ENCODE results near the gene DPEP3.
"Not testable (repeated sequence)": the region's sequence is repeated elsewhere in the genome, so short reads cannot be mapped to it uniquely, and the experiment has no call there.

Gene DPEP3

DNA sequence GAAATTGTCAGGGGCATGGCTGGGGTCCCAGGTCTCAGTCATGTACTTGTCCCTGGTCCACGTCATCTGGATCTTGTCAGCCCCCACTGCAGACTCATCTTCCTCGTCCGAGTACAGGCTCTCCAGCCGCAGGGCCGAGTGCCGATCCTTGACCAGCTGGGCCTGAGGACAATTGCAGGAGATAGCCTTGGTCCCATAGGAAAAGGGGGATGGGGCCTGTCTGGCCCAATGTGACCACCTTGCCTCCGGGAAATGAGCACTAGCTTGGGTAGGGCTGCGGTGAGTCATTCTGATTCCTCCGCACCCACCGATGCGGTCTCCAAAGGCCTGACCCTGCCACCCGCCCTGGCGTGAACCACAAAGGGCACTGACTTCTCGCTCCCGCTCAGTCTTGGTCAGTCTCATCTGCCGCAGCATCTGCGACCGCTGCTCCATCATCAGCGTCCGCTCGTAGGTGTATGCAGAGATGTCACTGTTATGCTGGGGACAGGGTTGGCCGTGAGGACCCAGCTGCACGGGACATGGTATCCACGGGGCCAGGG, 34.8 kb downstream of the DPEP3 start:
- in situ Hi-C loops (cut with MboI; ENCODE audit: low sequenced_read_pairs) = no loop called here

DNA sequence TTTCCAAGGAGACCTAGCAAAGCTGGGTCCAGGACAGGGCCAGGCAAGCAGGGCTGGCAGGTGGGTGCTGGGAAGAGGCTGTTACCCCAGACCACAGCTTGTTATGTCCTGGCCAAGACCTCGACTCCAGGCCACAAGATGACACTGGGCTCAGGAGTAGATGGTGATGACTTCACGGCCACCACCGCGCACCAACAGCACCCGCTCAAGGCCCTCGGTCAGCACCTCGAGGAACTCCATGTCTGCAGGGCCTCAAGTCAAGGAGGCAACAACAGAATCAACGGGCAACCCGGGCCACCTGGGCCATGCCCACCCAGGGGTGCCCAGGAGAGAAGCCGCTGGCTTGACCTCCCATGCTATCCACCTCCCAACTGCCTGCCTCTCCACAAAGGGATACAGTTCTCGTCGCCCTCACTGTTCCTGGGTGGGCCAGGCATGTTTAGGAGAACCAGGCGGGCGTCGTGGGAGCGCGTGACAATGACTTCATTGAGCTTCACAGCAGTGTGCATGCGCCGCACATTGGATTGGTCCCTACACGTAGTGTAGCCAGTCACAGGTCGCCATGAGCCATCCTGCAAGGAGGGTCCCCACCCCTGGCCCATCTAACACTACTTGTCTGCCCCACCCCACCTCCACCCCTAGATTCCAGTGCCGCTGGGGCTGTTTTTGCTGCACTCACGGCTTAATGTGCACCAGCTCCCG, 35.5 kb downstream of the DPEP3 start:
- in situ Hi-C loops (cut with MboI; ENCODE audit: low sequenced_read_pairs) = no loop called here

DNA sequence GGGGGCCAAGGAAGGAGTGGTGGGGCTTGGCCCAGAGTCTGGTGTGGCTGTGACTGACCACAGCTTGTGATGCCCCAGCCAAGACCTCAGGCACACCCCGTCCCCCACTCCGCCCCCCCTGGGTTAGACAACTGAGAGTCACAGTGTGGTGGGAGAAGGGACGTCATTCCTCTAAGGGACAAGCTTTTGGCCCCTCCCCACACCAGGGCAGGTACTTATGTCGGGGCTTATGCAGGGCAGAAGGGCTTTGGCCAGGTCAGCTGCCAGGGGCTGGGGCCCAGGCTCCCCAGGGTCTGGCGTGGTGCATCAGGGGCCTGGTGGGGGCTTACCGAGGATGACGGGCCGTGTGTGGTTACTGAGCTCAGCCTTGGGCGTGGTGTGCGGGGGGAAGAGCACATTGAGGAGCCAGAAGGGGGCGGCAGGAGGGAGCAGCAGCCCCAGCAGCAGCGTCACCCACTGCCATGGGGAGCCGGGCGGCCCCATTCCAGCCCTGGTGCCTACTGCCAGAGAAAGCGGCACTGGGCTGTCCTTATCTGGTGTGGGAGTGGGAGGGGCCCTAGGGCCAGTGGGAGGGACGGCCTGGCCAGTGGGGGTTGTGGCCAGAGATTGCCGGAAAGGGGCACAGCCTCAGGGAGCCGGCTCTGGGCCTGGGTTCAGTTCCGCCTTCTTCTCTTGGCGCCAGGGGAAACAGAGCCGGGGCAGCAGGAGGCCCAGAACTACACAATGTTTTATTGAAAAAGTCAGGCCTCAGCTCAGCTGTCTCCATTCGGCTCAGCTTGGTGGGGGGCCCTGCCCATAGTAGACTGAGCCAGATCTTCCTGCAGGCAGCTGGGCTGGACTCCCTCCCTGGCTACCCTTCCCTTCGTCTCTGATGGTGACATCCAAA, 36.4 kb downstream of the DPEP3 start, which contains the start of gene LCAT:
Gene LCAT, minus strand, starts transcription at position 502 of the 886 bp plus-strand sequence. Its CDS starts 19 bp downstream, at position 483.
- in situ Hi-C loops (cut with MboI; ENCODE audit: low sequenced_read_pairs) = no loop called here

DNA sequence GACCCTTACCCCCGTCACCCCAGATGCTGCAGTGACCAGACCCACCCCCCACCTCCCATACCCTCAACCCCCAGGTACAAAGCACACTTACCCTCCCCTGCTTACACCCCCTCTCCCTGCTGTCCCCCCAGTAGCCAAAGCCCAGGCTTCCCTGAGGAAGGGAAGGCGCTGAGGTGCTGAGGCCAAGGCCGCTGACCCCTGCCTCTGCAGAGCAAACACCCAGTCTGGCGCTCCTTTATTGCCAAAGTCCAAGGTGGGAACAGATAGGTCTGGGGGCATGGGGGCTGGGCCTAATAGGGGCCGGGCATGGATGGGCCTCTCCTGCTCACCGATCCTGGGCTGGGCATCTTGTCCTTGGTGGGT, 37.1 kb downstream of the DPEP3 start:
- in situ Hi-C loops (cut with MboI; ENCODE audit: low sequenced_read_pairs) = no loop called here

DNA sequence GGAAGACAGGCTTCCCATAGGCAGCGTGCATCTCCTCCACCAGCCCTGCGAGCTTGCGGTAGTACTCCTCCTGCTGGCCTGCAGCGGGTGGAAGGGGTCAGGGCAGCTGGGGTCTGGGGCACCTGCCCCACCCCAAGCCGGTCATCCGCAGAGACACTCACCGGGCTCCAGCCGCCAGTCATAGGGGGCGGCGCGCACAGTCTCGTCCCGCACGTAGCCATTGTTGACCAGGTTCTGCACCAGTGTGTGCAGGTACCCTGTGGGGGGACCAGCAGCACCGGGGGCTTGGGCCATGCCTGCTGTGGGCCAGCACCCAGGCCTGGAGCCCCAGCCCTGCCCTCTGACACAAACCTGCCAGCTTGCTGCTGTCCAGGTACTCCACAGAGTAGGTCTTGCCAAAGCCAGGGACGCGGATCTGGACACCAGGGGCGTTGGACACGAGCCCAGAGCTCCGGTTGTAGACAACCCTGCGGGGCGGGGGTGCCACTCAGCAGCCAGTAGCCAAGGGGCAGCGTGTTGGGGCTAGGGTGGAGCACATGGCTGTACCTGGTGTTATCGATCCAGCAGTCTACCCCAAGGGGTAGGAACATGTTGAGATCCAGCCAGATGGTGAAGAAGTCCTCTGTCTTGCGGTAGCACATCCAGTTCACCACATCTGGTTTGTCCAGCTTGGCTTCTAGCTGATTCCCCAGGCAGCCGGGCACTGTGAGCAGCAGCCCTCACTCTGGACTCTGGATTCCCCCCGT, 37.6 kb downstream of the DPEP3 start:
- in situ Hi-C loops (cut with MboI; ENCODE audit: low sequenced_read_pairs) = no loop called here

DNA sequence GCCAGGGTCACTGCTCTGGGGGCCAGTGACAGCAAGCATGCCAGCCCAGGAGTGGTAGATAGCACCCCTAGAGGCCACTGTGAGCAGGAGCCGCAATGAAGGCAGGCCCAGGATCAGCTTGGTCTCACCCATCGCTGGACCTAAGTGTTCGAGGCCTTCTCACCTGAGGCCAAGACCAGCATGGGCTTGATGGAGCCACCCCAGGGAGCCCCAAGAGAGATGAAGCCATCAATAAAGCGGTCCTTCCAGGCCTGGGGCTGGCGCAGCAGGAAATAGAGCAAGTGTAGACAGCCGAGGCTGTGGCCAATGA, 38.1 kb downstream of the DPEP3 start:
- in situ Hi-C loops (cut with MboI; ENCODE audit: low sequenced_read_pairs) = no loop called here

DNA sequence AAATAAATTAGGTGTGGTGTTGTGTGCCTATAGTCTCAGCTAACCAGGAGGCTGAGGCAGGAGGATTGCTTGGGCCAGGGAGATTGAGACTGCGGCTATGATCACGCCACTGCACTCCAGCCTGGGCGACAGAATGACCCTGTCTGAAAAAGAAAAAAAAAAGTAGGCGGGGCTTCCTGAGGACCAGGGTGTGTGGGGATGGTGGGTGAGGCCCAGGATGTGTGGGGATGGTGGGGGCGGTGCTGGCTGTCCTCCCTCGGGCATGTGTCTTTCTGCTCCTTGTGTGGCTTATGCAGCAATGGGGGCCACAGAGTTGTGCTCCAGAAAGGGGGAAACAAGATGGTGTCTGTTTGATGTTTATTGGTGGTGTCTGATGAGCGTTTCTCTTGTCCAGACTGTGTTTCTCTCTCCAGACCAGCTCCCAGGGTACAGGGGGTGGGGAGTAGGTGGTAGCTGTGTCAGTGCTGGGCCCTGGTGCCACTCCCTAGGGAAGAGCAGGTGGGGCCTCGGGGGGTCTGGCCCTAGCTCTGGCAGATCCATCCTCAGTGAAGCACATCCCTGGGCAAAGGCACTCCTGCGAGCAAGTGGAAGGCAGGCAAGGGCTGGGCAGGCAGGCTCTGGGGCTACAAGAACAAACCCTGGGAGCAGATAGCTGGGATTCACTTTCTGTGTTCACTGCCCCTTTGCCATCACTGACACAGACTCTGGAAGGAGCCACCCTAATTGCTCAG, 38.7 kb downstream of the DPEP3 start:
- in situ Hi-C loops (cut with MboI; ENCODE audit: low sequenced_read_pairs) = no loop called here

DNA sequence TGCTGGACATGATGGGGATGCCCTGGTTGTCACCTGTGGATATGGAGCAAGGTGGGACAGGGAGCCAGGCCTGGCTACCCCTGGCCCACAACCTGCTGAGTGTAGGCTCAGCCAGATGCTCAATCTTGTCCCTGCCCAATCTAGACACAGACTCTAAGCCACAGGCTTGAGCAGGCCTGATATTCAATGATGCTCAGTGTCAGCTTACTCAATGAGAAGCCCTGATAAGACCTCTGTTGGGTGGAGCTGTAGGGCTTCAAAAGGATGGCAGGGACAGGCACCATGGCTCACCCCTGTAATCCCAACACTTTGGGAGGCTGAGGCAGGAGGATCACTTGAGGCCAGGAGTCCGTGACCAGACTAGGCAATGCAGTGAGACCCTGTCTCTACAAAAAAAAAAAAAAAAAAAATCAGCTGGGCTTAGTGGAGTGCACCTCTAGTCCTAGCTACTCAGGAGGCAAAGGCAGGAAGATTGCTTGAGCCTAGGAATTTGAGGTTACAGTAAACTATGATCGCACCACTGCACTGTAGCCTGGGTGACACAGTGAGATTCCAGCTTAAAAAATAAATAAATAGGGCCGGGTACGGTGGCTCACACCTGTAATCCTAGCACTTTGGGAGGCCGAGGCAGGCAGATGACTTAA, 39.7 kb downstream of the DPEP3 start:
- in situ Hi-C loops (cut with MboI; ENCODE audit: low sequenced_read_pairs) = no loop called here

DNA sequence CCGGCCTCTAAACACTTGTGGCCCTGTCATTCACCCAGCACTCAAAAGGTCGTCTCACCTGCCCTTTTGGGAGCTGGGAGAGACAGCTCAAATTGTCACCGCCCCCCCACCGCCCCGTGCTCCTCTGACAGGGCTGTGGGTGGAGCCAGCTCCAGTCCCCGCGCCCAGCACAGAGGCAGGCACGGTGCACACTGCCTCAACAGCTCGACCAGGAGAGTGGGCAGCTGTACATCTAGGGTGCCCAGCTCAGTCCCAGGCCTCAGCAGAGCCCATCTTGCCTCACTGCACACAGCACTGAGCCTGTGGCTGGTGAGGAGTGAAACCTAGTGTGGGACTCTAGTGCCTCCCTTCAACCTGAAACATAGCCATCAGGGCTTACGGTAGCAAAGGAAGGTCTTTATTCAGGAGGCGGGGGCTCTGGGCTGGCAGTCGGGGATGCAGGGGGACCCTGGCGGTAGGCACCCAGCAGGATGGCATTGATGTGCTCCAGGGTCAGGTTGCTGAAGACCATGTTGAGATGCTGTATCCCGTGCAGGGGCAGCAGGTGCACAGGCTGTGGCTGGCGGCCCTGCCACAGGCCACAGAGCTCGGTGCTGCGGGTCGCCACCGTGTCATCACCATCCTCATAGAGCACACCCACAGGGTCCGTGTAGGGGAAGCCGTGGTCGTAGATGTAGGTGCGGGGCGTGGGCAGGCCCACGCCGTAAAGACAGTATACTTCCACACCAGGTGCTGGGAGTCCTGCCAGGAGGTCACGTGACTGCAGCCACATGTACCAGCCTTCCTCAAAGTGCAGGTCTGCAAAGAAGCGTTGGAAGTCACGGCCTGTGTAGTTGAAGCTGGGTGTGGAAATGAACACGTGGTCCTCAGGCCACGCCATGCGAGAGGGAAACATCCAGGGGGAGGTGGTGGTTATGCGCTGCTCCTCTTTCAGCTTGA, 40.5 kb downstream of the DPEP3 start:
- in situ Hi-C loops (cut with MboI; ENCODE audit: low sequenced_read_pairs) = no loop called here

DNA sequence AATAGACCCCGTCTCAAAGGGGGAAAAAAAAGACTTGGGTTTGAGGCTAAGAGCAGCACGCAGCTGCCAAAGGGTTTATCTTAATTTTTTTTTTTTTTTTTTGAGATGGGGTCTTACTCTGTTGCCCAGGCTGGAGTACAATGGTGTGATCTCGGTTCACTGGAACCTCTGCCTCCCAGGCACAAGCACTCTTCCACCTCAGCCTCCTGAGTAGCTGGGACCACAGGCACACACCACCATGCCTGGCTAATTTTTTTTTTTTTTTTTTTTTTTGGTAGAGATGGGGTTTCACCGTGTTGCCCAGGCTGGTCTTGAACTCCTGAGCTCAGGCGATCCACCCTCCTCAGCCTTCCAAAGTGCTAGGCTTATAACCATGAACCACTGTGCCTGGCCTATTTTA, 42.6 kb downstream of the DPEP3 start:
- in situ Hi-C loops (cut with MboI; ENCODE audit: low sequenced_read_pairs) = not testable (repeated sequence)

DNA sequence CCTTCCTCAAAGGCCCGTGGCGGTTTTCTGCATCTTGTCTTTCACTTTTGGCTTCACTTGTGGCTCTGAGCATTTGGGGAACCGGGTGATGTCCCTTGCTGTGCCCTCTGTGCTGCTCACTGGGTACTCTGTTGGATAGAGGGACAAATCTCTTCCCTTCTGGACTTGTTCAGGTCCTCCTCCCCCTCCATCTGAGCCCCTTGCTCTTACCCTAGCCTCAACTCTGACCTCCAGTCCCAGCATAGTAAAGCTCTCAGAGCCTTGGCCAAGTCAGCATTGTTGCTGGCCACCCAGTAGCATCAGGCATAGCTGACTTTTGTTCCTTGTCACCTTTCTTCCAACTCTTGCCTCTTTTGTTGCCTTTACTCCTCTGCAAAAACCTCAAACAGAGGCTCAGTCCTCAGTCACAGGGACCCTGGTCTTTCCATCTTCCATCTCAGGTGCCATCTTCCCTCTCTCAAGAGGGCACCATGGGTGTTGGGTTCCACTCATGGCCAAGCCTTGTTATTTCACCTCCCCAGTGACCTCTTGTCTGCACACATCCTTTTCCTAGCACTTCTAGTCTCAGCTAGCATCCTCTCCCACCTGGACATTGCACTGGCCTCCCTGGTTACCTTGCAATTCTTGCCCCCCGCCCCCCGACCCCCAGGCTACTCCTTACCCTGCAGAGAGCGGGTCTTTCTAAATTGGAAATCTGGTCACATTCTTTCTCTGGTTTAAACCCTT, 43.3 kb downstream of the DPEP3 start:
- in situ Hi-C loops (cut with MboI; ENCODE audit: low sequenced_read_pairs) = no loop called here

DNA sequence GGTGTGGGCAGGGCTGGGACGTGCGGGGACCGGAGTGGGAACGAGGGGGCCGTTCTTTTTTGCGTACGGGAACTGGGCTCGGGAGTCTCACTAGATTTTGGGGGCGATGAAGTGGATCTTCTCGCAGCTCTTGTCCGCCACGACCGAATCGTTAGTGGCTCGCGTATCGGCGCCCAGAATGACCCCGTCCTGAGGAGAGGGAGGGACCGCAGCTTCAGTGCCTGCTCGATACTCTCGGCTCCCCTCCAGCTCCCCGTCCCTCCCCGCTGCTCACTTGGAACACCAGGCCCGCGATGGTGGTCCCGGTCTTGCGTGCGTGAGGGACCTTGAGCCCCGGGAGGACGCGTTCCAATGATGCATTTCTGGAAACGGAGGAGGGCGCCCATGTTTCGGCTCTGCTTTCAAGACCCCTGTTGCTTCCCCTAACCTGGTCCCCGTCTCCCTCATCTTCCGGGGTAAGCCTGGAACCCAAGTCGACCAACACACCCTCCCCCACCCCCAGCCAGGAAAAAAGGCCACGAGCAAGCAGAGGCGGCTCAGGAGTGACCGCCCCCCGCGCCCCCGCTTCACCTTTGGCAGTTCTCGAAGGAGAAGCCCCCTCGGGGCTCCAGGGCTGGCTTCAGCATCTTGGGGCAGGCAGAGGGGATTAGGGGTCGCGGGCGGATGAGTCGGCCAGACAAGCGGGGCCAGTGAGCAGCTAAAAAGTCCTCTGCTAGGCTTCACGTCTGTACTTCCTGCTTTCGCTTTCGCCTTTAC, 44.0 kb downstream of the DPEP3 start, which contains the start of gene PSMB10:
Gene PSMB10, minus strand, starts transcription at position 727 of the 756 bp plus-strand sequence. Its CDS starts 101 bp downstream, at position 626.
- in situ Hi-C loops (cut with MboI; ENCODE audit: low sequenced_read_pairs) = no loop called here

DNA sequence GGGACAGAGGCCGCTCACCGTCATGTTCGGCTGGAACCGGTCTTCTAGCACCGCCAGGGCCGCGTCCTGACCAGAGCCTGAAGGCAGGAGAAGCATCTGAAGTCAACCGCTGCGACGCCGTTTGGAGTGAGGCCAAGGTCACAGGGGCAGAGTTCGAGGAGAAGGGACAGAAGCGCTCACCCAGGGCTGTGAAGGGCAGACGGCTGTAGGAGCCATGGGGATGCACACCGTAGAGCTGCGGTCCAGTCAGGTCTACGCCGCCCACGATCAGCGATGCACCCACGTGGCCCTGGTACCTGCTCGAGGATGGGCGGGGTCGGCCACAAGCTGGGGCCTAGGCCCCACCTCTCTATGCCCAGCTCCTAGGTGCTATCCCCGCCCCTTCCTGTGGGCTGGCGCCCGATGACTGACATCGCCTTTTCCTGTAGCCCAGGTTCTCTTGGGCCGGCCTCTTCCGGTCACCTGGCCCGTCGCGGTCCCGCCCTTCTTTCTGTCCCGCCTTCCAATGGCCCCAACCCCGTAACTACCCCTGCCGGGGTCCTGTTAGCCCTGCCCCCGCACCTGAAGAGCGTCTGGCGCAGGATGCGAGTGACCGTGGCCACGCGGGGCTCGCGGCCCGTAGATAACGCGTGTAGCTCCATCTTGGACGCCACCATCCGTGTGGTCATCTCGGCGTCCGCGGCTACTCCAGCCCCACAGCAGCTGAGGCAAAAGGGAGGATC, 44.7 kb downstream of the DPEP3 start:
- in situ Hi-C loops (cut with MboI; ENCODE audit: low sequenced_read_pairs) = no loop called here

DNA sequence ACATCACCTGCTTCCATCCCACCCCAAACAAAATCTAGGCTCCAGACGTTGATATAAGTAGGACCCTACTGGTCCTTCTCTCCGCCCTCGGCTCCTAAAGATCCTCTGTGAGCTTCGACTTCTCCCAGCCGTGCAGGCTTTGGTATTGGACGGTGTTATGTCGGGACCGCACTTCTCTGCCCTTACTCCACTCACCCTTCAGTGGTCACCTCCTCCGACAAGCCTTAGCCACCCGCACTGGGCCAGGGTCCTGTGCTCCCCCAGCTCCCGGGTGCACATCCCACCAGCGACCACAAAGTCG, 45.2 kb downstream of the DPEP3 start:
- in situ Hi-C loops (cut with MboI; ENCODE audit: low sequenced_read_pairs) = no loop called here

DNA sequence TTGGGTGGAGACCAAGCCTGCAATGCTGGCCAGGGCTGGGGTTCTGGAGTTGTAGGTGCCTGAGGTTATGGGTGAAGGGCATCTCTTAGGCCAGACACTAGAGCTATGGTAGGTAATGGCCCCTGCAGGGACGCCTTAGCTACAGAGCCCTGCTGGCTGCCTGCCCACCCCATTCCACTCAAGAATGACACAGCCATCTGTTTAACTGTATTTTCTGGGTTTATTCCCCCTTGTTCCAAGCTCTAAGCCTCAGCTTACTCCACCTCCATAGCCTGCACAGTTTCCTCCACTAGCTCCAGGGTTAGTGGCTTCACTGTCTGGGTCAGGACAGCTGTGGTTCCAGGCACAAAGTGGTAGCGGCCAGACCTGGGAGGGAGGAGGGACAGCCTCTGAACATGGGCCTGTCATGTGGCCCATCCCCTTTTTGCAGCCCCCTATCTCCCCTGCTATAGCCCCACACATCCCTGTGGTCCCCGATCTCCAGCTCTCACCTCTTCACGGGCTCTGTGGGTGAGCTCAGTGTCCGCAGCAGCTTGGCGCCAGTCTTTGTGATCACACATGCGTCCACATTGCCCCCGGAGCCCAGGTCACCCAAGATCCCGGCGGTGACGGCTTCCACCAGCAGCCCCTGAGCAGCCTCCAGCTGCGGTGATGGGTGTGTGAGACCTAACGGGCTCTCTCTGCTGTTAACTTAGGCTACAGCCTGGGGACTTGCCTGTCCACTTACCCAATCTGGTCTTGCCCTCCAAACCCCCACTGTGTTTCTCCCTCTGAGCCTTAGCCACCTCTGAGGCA, 45.8 kb downstream of the DPEP3 start:
- in situ Hi-C loops (cut with MboI; ENCODE audit: low sequenced_read_pairs) = no loop called here

DNA sequence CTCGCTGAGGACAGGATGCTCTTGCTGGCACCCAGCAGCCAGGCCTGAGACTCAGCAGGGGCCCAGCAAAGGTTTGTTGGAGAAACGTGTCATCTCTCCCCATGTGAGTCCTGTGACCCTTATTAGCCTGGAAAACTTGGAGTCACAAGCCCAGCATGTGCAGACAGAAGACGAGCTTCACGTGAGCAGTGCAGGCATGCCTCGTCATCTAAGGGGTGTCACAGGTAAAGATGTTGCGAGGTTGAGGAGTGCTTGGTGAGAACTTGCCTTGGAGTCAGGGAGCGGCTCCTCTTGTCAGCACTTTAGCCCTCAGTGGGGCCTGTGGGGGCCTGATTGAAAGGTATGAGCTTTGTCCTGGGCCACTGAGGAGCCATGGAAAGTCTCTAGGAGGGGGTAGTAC, 46.5 kb downstream of the DPEP3 start:
- in situ Hi-C loops (cut with MboI; ENCODE audit: low sequenced_read_pairs) = no loop called here

All from hTERT RPE-1 (cell line).